ENCODE results near the gene TP73.

The TP73 gene

DNA sequence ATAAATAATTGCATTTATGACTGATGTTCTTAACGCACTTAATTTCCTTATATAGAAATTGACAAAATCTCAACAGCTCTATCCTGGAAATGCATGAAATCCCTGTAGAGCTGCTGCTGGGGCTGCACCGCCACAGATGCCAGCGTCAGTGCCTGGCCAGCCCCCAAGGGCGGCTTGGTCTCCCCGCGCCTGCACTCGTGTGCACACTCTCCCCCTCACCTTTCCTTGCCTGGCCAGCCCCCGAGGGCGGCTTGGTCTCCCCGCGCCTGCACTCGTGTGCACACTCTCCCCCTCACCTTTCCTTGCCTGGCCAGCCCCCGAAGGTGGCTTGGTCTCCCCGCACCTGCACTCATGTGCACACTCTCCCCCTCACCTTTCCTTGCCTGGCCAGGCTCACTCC is 16.2 kb upstream of the TP73 start:
- DNase-seq (ENCODE audit: low spot score): no peak
- in situ Hi-C loops (cut with MboI; ENCODE audit: low sequenced_read_pairs, unreplicated experiment): no loop called here
- TF ChIP-seq, protein P1, sequence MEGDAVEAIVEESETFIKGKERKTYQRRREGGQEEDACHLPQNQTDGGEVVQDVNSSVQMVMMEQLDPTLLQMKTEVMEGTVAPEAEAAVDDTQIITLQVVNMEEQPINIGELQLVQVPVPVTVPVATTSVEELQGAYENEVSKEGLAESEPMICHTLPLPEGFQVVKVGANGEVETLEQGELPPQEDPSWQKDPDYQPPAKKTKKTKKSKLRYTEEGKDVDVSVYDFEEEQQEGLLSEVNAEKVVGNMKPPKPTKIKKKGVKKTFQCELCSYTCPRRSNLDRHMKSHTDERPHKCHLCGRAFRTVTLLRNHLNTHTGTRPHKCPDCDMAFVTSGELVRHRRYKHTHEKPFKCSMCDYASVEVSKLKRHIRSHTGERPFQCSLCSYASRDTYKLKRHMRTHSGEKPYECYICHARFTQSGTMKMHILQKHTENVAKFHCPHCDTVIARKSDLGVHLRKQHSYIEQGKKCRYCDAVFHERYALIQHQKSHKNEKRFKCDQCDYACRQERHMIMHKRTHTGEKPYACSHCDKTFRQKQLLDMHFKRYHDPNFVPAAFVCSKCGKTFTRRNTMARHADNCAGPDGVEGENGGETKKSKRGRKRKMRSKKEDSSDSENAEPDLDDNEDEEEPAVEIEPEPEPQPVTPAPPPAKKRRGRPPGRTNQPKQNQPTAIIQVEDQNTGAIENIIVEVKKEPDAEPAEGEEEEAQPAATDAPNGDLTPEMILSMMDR (IDR thresholded peaks at IDR 0.05; ENCODE audit: borderline replicate concordance, control extremely low read depth, extremely low read depth, insufficient read depth, missing control alignments): no peak

DNA sequence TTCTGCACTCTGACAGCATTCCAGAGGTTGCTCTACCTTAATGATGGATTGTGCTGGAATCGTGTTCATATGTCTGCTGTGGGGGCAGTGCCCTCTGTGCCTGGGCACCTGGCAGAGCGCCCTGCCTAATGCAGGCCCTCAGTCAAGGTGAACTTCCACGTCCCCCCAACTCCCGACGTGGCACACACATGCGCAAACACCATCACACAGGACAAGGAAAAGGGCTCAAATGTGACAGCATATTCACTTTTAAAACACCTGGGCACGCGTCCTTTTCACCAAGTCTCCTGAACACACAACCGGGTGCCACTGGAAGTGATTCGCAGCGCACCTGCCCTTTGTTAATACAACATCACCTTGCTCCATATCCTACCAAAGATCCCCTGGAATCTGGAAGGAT is 15.8 kb upstream of the TP73 start:
- TF ChIP-seq, protein P1 (IDR thresholded peaks at IDR 0.05; ENCODE audit: borderline replicate concordance, control extremely low read depth, extremely low read depth, insufficient read depth, missing control alignments): no peak
- in situ Hi-C loops (cut with MboI; ENCODE audit: low sequenced_read_pairs, unreplicated experiment): no loop called here
- no peak for DNase-seq (ENCODE audit: low spot score)

DNA sequence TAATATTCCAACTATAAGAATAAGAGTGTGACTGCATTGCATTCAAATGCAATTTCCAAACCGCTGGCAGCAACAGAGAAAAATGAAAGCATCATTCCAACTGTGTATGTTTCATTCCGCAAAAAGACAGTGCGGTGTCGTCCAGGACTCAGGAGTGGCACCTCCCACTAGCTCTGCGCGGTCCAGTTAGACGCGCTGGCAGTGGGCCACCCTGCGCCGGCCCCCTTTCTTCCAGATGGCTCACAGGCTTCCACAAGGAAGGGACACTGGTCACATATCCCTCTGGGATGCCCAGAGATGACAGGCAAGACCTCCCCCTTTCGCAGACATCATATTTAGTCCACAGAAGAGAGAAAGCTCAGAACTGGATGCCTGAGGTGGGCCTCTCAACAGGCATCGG is 14.3 kb upstream of the TP73 start:
- in situ Hi-C loops (cut with MboI; ENCODE audit: low sequenced_read_pairs, unreplicated experiment): no loop called here
- no peak for DNase-seq (ENCODE audit: low spot score)
- TF ChIP-seq, protein P1 (IDR thresholded peaks at IDR 0.05; ENCODE audit: borderline replicate concordance, control extremely low read depth, extremely low read depth, insufficient read depth, missing control alignments): no peak

DNA sequence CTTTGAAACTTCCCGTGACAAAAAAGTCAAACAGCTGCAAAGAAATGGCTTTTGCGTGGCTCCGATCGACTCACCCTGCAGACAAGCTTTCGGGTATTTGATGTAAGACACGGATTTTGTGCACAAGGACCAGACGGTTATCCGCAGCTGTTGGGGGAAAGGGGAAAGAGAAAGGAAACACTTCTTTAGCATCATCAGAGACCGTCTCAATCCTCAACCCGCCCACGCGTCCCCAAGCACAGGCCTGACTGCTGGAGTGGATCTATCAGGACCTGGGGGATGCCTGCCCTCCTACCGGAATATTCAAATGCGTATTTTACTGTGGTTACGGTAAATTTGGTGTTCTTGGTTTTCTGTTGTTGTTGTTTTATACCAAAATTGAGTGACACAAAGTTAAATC is 13.6 kb upstream of the TP73 start:
- TF ChIP-seq, protein P1 (IDR thresholded peaks at IDR 0.05; ENCODE audit: borderline replicate concordance, control extremely low read depth, extremely low read depth, insufficient read depth, missing control alignments): no peak
- in situ Hi-C loops (cut with MboI; ENCODE audit: low sequenced_read_pairs, unreplicated experiment): no loop called here
- DNase-seq (ENCODE audit: low spot score): no peak

DNA sequence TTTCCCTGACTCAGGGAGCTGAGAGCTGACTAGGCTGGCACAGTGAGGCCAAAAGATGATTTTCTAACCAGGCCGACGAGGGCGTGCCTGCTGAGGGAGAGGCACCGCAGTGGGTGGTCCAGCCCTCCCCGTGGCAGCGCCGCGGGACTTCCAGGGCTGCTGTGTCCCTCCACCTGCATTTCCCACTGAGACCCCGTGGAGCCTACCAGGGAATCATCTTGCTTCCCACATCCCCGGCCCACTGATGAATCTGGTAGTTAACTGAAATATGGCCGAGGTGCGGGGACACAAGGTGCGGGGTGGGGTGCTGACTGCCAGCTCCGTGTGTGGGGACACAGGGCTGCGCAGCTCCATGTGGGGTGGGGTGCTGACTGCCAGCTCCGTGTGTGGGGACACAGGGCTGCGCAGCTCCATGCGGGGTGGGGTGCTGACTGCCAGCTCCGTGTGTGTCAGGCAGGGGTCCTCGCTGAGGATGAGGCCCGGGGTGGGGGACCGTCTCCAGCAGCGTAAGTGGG is 12.9 kb upstream of the TP73 start:
- TF ChIP-seq, protein P1 (IDR thresholded peaks at IDR 0.05; ENCODE audit: borderline replicate concordance, control extremely low read depth, extremely low read depth, insufficient read depth, missing control alignments): no peak
- in situ Hi-C loops (cut with MboI; ENCODE audit: low sequenced_read_pairs, unreplicated experiment): no loop called here
- DNase-seq (ENCODE audit: low spot score): no peak

DNA sequence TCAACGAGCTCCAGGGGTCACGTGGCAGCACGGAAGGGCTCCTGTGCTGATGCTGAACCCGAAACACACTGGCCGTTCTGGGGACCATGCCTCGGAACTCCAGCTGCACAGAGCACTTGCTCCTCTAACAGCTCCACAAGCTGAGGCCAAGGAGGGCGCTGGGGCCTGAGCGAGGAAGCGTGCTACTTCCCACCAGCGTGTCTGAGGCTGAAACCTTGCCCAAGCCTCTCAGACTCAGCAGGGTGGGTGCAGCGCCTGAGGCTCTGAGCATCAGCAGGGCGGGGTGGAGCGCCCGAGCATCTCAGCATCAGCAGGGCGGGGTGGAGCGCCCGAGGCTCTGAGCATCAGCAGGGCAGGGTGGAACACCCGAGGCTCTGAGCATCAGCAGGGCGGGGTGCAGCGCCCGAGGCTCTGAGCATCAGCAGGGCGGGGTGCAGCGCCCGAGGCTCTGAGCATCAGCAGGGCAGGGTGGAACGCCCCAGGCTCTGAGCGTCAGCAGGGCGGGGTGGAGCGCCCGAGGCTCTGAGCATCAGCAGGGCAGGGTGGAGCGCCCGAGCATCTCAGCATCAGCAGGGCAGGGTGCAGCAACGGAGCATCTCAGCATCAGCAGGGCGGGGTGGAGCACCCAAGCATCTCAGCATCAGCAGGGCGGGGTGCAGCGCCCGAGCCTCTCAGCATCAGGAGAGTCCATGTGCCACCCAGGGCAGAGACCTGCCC is 12.0 kb upstream of the TP73 start:
- TF ChIP-seq, protein P1 (IDR thresholded peaks at IDR 0.05; ENCODE audit: borderline replicate concordance, control extremely low read depth, extremely low read depth, insufficient read depth, missing control alignments): no peak
- in situ Hi-C loops (cut with MboI; ENCODE audit: low sequenced_read_pairs, unreplicated experiment): no loop called here
- DNase-seq (ENCODE audit: low spot score): no peak

All from GM13976 (cell line).